ENCODE results near the gene THAP2. TPM values are rescaled to one million over a fixed set of nuclear protein-coding genes. Genes with fewer than 3 reads are reported as not detected.
A peak's percentile ranks its signal among the peaks of the same experiment; 100 is the strongest.

THAP2 gene
- total RNA-seq, 3 donors from 2014 or later (not counting 1 experiment from before 2014, with no cell fraction given): 17.2 to 34.2 (median 31.1) TPM

DNA sequence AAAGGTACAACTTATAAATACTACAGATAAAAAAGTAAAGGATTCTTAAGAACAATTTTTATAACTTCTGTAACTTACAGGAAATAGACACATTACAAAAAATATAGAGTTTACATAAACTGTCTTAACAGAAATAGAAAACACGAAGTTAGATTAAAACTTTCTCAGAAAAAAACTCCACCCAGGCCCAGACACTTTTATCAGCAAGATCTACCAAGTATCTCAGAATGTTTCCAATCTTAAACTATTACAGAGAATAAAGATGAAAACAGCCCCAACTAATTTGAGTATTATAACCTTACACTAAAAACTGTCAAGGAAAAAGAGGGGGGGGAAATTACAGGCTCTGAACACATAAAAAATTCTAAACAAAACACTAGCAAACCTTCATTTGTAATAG is 8.6 kb upstream of the THAP2 start:
- Mint-ChIP-seq H3K36me3 (peaks cover 10% of the 10 kb centered on the region), H3K27me3 (ENCODE audit: low read depth in 2 of 2) (no peaks in the 10 kb centered on the region), H3K4me1 (peaks cover 30 to 31% of the 10 kb centered on the region in 2 donors), H3K4me3 (peak overlapping the region; percentile 38), H3K9me3 (no peaks in the 10 kb centered on the region), H3K27ac (peak overlapping the region; percentile 74 to 83)
- no peak overlapping the region for H3K4me3 ChIP-seq (ENCODE audit: low read length)
- 11% methylated on average over 1 of the region's 1 CpG for WGBS (ENCODE audit: insufficient coverage)
- ATAC-seq (no peak), DNase-seq (no peak)
- peaks cover 59% of the 10 kb centered on the region for H3K36me3 ChIP-seq (ENCODE audit: control insufficient read depth, insufficient read depth, low read length)
- intact Hi-C loops (cut with micrococcal nuclease): no loop called here
- H3K27me3 ChIP-seq (ENCODE audit: control insufficient read depth, insufficient read depth, low read length): no peaks in the 10 kb centered on the region
- TF ChIP-seq, protein P1, sequence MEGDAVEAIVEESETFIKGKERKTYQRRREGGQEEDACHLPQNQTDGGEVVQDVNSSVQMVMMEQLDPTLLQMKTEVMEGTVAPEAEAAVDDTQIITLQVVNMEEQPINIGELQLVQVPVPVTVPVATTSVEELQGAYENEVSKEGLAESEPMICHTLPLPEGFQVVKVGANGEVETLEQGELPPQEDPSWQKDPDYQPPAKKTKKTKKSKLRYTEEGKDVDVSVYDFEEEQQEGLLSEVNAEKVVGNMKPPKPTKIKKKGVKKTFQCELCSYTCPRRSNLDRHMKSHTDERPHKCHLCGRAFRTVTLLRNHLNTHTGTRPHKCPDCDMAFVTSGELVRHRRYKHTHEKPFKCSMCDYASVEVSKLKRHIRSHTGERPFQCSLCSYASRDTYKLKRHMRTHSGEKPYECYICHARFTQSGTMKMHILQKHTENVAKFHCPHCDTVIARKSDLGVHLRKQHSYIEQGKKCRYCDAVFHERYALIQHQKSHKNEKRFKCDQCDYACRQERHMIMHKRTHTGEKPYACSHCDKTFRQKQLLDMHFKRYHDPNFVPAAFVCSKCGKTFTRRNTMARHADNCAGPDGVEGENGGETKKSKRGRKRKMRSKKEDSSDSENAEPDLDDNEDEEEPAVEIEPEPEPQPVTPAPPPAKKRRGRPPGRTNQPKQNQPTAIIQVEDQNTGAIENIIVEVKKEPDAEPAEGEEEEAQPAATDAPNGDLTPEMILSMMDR (IDR thresholded peaks at IDR 0.05): no peak
- H3K4me1 ChIP-seq (ENCODE audit: control insufficient read depth, insufficient read depth, low read length): no peaks in the 10 kb centered on the region
- no peak overlapping the region for H3K27ac ChIP-seq (ENCODE audit: low read length)
- H3K9me3 ChIP-seq (ENCODE audit: control insufficient read depth, insufficient read depth, low read length): no peaks in the 10 kb centered on the region

DNA sequence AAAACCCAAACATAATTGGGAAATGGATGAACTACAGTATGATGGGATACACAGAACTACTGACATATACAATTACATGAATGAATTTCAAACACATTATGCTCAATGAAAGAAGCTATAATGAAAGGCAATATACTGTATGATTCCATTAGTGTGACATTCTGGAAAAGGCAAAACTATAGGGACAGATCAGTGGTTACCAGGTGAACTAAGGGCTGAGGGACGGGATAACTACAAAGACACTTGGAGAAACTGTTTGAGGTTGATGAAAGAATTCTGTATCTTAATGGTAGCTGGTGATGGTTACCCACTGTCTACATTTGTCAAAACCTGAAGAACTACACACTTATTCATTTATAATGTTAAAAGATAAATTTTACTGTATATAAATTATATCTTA is 8.2 kb upstream of the THAP2 start:
- intact Hi-C loops (cut with micrococcal nuclease): no loop called here

DNA sequence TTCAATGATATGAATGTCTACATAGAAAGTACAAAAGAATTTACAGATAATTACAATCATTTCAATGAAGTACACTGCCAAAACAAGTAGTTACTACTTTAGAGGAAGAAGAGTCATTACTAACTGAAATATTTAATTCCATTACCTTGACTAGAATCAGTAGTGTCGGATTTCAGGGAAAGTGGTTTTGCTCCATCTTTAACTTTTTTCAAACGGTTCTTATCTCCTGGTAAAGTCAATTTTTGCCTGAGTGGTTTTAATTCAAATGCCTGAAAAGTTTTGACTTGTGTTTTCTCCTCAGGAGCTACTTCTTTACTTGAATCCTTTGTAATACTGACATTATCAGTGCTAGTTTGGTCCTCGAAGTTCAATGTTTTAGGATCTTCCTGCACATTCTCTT is 7.4 kb upstream of the THAP2 start:
- peaks cover 9% of the 10 kb centered on the region for H3K4me1 ChIP-seq (ENCODE audit: control insufficient read depth, insufficient read depth, low read length)
- H3K9me3 ChIP-seq (ENCODE audit: control insufficient read depth, insufficient read depth, low read length): no peaks in the 10 kb centered on the region
- DNase-seq (no peak), ATAC-seq (no peak)
- Mint-ChIP-seq H3K9me3 (no peaks in the 10 kb centered on the region), H3K4me3 (no peak overlapping the region), H3K27me3 (ENCODE audit: low read depth in 2 of 2) (no peaks in the 10 kb centered on the region), H3K36me3 (peaks cover 10% of the 10 kb centered on the region), H3K4me1 (peaks cover 33 to 34% of the 10 kb centered on the region in 2 donors), H3K27ac (no peak overlapping the region)
- H3K27me3 ChIP-seq (ENCODE audit: control insufficient read depth, insufficient read depth, low read length): no peaks in the 10 kb centered on the region
- peaks cover 55% of the 10 kb centered on the region for H3K36me3 ChIP-seq (ENCODE audit: control insufficient read depth, insufficient read depth, low read length)
- intact Hi-C loops (cut with micrococcal nuclease): no loop called here
- no peak overlapping the region for H3K4me3 ChIP-seq (ENCODE audit: low read length)
- H3K27ac ChIP-seq (ENCODE audit: low read length): no peak overlapping the region
- WGBS (ENCODE audit: insufficient coverage): 100% methylated on average over 2 of the region's 3 CpGs
- TF ChIP-seq, protein P1 (IDR thresholded peaks at IDR 0.05): no peak

More for the DNA sequence above, 8.2 kb upstream of the THAP2 start:
- Histone ChIP-seq H3K9me3 (ENCODE audit: control insufficient read depth, insufficient read depth, low read length) (no peaks in the 10 kb centered on the region), H3K27me3 (ENCODE audit: control insufficient read depth, insufficient read depth, low read length) (no peaks in the 10 kb centered on the region), H3K27ac (ENCODE audit: low read length) (no peak overlapping the region), H3K4me1 (ENCODE audit: control insufficient read depth, insufficient read depth, low read length) (peaks cover under 1% of the 10 kb centered on the region), H3K36me3 (ENCODE audit: control insufficient read depth, insufficient read depth, low read length) (peaks cover 59% of the 10 kb centered on the region), H3K4me3 (ENCODE audit: low read length) (no peak overlapping the region)
- WGBS (ENCODE audit: insufficient coverage): 100% methylated on average over 1 of the region's 1 CpG
- H3K9me3 Mint-ChIP-seq: no peaks in the 10 kb centered on the region
- peak overlapping the region; percentile 38 for H3K4me3 Mint-ChIP-seq
- H3K4me1 Mint-ChIP-seq: peaks cover 30 to 31% of the 10 kb centered on the region in 2 donors
- ATAC-seq: no peak
- TF ChIP-seq, protein P1 (IDR thresholded peaks at IDR 0.05): no peak
- H3K27ac Mint-ChIP-seq: peak overlapping the region; percentile 74 to 83
- peaks cover 10% of the 10 kb centered on the region for H3K36me3 Mint-ChIP-seq
- no peak for DNase-seq
- no peaks in the 10 kb centered on the region for H3K27me3 Mint-ChIP-seq (ENCODE audit: low read depth in 2 of 2)

DNA sequence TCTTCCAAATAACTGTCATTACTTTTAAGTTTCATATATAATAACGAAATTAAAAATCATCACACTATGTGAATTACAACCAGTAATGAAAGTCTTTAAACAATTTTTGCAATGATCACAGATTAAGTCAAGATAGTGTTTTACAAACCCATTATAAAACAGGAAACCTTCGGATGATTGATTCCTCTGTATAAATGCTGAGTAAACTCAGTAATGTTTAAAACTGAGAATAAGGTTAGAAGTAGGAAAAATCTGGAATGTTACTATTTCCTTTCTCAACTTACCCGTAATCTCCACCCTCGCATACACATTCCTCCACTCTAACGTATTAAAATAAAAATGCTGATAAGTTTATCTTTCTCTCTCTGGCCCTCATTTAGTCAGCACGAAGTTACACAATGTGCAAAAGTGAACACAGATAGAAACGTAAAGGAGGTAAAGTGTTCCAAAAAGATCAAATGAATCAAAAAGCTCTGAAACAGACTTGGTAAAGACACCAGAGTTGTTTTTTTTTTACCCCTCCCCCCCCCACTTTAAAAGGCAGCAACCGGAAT is 2.0 kb upstream of the THAP2 start:
- H3K27ac Mint-ChIP-seq: peak overlapping the region; percentile 100
- peak overlapping the region; percentile 92 for H3K4me3 ChIP-seq (ENCODE audit: low read length)
- peaks cover 28% of the 10 kb centered on the region for H3K36me3 ChIP-seq (ENCODE audit: control insufficient read depth, insufficient read depth, low read length)
- TF ChIP-seq, protein P1 (IDR thresholded peaks at IDR 0.05): no peak
- peak overlapping the region; percentile 98 for H3K27ac ChIP-seq (ENCODE audit: low read length)
- peaks cover 17% of the 10 kb centered on the region for H3K36me3 Mint-ChIP-seq
- WGBS (ENCODE audit: insufficient coverage): 0% methylated on average over 3 of the region's 8 CpGs
- no peaks in the 10 kb centered on the region for H3K9me3 ChIP-seq (ENCODE audit: control insufficient read depth, insufficient read depth, low read length)
- peaks cover 54 to 57% of the 10 kb centered on the region in 2 donors for H3K4me1 Mint-ChIP-seq
- peaks cover 0 to 2% of the 10 kb centered on the region in 2 donors for H3K27me3 Mint-ChIP-seq (ENCODE audit: low read depth in 2 of 2)
- ATAC-seq (no peak), DNase-seq (peak in 1 of 2 donors; percentile 12)
- H3K9me3 Mint-ChIP-seq: no peaks in the 10 kb centered on the region
- intact Hi-C loops (cut with micrococcal nuclease): loop anchor here (5.0 to 10.0 kb wide), 2 partner anchors 173 to 1420 kb away; partner anchors contain the start of genes CNOT2 and TBC1D15
- H3K27me3 ChIP-seq (ENCODE audit: control insufficient read depth, insufficient read depth, low read length): no peaks in the 10 kb centered on the region
- H3K4me3 Mint-ChIP-seq: peak overlapping the region; percentile 100
- peaks cover 10% of the 10 kb centered on the region for H3K4me1 ChIP-seq (ENCODE audit: control insufficient read depth, insufficient read depth, low read length)

Measured in natural killer cell (primary cell).